ENCODE measurements around the gene NFKBIB.

NFKBIB gene

DNA sequence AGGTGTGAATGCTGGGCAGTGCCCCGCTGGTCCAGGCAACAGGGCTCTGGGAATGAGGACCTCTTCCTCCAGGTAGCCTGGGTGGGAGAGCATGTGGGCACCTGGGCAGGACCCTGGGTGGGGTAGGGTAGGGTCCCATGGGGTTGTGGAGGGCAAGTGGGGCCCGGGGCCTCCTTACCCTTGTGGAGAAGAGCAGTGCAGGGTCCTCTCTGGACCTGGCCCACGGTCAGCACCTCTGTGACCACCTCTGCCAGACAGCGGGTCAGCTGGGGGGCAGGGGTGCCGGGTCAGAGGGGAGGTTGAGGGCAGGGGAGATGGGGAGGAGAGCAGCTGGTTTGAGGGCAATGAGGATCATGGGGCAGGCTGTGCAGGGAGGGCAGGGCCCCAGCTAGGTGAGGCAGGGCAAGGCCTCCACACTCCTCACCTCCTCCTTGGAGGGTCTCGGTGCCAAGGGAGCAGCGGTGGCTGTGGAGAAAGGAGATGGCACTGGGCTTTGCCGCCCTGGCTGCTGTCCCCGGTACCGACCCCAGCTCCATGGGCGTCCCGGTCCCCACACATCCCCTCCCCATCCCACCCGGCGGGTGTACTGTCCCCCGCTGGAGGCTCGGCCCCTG, 11.7 kb downstream of the NFKBIB start:
- H4K20me1 ChIP-seq (ENCODE audit: insufficient read depth, low read length) = no peaks in the 10 kb centered on the region
- H3K79me2 ChIP-seq (ENCODE audit: insufficient read depth, low read length) = no peaks in the 10 kb centered on the region
- H3K4me1 ChIP-seq (ENCODE audit: insufficient read depth, low read length) = no peaks in the 10 kb centered on the region
- no peak overlapping the region for H3K27ac ChIP-seq (ENCODE audit: low read length)
- TF ChIP-seq, protein P1, sequence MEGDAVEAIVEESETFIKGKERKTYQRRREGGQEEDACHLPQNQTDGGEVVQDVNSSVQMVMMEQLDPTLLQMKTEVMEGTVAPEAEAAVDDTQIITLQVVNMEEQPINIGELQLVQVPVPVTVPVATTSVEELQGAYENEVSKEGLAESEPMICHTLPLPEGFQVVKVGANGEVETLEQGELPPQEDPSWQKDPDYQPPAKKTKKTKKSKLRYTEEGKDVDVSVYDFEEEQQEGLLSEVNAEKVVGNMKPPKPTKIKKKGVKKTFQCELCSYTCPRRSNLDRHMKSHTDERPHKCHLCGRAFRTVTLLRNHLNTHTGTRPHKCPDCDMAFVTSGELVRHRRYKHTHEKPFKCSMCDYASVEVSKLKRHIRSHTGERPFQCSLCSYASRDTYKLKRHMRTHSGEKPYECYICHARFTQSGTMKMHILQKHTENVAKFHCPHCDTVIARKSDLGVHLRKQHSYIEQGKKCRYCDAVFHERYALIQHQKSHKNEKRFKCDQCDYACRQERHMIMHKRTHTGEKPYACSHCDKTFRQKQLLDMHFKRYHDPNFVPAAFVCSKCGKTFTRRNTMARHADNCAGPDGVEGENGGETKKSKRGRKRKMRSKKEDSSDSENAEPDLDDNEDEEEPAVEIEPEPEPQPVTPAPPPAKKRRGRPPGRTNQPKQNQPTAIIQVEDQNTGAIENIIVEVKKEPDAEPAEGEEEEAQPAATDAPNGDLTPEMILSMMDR (IDR thresholded peaks at IDR 0.05; ENCODE audit: borderline replicate concordance, extremely low read depth, low read length, poor library complexity, severe bottlenecking) = no peak
- TF ChIP-seq EZH2 (IDR thresholded peaks at IDR 0.05; ENCODE audit: borderline replicate concordance, low read depth, low read length, severe bottlenecking) = no peak
- DNase-seq = no peak
- H3K27me3 ChIP-seq (ENCODE audit: insufficient read depth, low read length, poor library complexity) = no peaks in the 10 kb centered on the region
- no peaks in the 10 kb centered on the region for H3K9me3 ChIP-seq (ENCODE audit: insufficient read depth, low read length, severe bottlenecking)
- ATAC-seq (ENCODE audit: insufficient read depth, low read depth) = no peak
- no peak overlapping the region for H2AFZ ChIP-seq (ENCODE audit: low read depth, low read length)
- H3K4me3 ChIP-seq (ENCODE audit: low read depth in 1 of 2, low read length in 2 of 2) = no peak overlapping the region
- H3K9ac ChIP-seq (ENCODE audit: low read depth, low read length) = no peak overlapping the region
- H3K36me3 ChIP-seq (ENCODE audit: insufficient read depth, low read length) = peaks cover 15% of the 10 kb centered on the region
- H3K4me2 ChIP-seq (ENCODE audit: insufficient read depth, low read length) = no peak overlapping the region

DNA sequence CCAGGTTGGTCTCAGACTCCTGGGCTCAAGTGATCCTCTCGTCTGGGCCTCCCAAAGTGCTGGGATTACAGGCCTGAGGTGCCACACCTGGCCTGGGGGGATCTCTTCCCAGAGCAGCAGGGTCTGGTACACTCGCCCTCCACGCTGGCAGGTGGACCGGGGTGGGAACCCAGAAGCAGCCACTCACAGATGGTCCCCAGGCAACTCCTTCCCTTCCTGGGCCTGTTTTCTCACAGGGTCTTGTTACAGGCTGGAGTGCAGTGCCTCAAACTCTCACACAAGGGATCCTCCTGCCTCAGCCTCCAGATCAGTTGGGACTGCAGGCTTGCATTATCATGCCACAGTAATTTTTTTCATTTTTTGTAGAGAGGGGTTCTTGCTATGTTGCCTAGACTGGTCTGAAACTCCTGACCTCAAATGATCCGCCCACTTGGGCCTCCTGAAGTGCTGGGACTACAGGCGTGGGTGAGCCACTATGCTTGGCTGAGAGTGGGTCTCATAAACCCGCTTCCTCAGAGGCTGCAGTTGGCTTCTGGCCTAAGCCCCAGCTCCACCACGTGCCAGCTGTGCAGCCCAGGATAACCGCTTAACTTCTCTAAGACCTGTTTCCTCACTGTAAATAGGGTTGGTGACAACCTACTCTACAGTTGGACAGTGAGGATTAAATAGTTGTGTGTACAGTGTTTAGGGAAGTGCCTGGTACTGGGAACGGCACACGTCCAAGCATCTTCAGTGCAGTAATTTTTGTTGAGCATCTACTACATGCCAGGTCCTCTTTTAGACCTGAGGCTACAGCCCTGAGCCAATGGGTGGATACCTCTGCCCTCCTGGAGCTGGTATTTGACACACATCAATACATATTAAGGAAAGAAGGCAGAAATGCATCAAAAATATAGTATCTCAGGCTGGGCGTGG, 13.1 kb downstream of the NFKBIB start:
- Histone ChIP-seq H3K4me1 (ENCODE audit: insufficient read depth, low read length) (no peaks in the 10 kb centered on the region), H3K9ac (ENCODE audit: low read depth, low read length) (no peak overlapping the region)

DNA sequence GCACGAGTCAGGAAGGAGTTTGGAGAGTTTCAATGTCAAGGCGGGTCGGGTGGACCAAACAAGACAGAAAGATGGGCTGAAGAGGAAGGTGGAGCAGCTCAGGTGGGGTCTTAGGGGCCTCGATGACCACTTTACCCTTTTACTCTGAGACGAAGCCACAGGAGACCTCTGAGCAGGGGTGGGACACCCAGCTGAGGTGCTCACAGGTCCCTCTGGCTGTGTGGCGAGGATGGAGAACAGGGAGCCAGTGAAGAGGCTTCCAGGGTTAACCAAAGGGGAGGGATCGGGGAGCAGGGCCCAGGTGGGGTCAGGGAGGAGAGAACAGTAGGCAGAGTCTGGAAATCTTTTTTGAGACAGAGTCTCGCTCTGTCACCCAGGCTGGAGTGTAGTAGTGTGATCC, 14.2 kb downstream of the NFKBIB start:
- H3K27ac ChIP-seq (ENCODE audit: low read length) = no peak overlapping the region
- no peak for ATAC-seq (ENCODE audit: insufficient read depth, low read depth)
- H3K4me3 ChIP-seq (ENCODE audit: low read depth in 1 of 2, low read length in 2 of 2) = no peak overlapping the region
- no peak overlapping the region for H3K4me2 ChIP-seq (ENCODE audit: insufficient read depth, low read length)
- no peaks in the 10 kb centered on the region for H4K20me1 ChIP-seq (ENCODE audit: insufficient read depth, low read length)
- H3K27me3 ChIP-seq (ENCODE audit: insufficient read depth, low read length, poor library complexity) = no peaks in the 10 kb centered on the region
- no peaks in the 10 kb centered on the region for H3K9me3 ChIP-seq (ENCODE audit: insufficient read depth, low read length, severe bottlenecking)
- H3K79me2 ChIP-seq (ENCODE audit: insufficient read depth, low read length) = no peaks in the 10 kb centered on the region
- peaks cover 6% of the 10 kb centered on the region for H3K36me3 ChIP-seq (ENCODE audit: insufficient read depth, low read length)
- no peak for DNase-seq
- H2AFZ ChIP-seq (ENCODE audit: low read depth, low read length) = no peak overlapping the region
- H3K4me1 ChIP-seq (ENCODE audit: insufficient read depth, low read length) = no peaks in the 10 kb centered on the region
- TF ChIP-seq, protein P1 (IDR thresholded peaks at IDR 0.05; ENCODE audit: borderline replicate concordance, extremely low read depth, low read length, poor library complexity, severe bottlenecking) = no peak
- H3K9ac ChIP-seq (ENCODE audit: low read depth, low read length) = no peak overlapping the region

More for the DNA sequence above, 13.1 kb downstream of the NFKBIB start:
- DNase-seq = peak; percentile 19
- Histone ChIP-seq H4K20me1 (ENCODE audit: insufficient read depth, low read length) (no peaks in the 10 kb centered on the region), H3K4me3 (ENCODE audit: low read depth in 1 of 2, low read length in 2 of 2) (no peak overlapping the region), H3K9me3 (ENCODE audit: insufficient read depth, low read length, severe bottlenecking) (no peaks in the 10 kb centered on the region), H3K4me2 (ENCODE audit: insufficient read depth, low read length) (no peak overlapping the region), H3K79me2 (ENCODE audit: insufficient read depth, low read length) (no peaks in the 10 kb centered on the region), H3K36me3 (ENCODE audit: insufficient read depth, low read length) (peaks cover 8% of the 10 kb centered on the region), H2AFZ (ENCODE audit: low read depth, low read length) (no peak overlapping the region), H3K27ac (ENCODE audit: low read length) (no peak overlapping the region), H3K27me3 (ENCODE audit: insufficient read depth, low read length, poor library complexity) (no peaks in the 10 kb centered on the region)
- peak; percentile 22; the same call in 2 of the 3 replicates for ATAC-seq (ENCODE audit: insufficient read depth, low read depth)
- TF ChIP-seq, protein P1 (IDR thresholded peaks at IDR 0.05; ENCODE audit: borderline replicate concordance, extremely low read depth, low read length, poor library complexity, severe bottlenecking) = no peak
- no peak for TF ChIP-seq EZH2 (IDR thresholded peaks at IDR 0.05; ENCODE audit: borderline replicate concordance, low read depth, low read length, severe bottlenecking)
